Activated T-helper 9 cell treated with anti-CD3 and anti-CD28 coated beads, Interleukin-2, amount 50 U/mL, for 16 hours (primary cell): ENCODE results near the gene ARL6IP4.

ENCODE experiments used
- DNase-seq: peaks from one replicate; pipeline ENCODE4 v3.0.0-alpha.2; 2020; ENCODE audit warnings: low read depth

Gene ARL6IP4

GRCh38 chr12:122978507-122978955 is 1.9 kb upstream of the ARL6IP4 start:
- no peak for DNase-seq

DNA sequence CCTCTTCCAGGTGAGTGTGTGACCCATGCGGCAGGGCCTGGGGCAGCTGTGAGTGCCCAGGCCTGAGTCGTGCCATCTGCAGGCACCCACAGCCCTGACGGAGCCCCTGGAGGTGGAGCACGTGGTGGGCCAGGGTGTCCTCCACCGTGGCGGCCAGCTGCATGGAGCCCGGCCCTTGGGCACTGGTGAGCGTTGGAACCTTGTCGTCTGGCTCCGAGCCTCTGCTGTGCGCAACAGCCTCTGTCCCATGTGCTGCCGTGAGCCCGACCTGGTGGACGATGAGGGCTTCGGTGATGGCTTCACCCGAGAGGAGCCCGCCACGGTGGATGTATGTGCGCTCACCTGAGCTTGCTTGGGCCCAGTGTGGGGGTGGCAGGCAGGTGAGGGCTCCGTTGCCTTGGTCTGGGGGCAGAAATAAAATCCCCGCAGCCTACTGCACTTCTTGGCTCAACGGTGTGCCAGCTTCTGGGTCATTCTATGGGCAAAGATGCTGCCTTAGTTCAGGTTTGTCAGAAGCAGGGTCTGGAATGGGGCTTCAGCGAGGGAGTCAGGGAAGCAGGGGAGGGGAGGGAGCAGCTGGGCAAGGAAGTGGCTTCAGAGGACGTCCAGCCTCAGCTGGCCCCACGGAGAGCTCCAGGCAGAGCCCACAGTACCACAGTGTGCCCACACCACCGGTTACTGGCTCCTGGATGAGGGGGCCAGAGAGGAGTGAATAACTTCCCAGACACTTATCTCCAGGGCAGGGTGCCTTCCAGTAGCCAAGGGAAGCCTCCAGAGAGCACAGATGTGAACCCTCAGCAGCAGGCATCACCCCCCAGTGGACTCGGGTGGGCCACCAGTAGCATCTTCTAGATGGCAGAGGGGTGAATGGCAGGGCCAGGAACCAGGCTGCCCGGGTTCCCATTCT is 1.2 kb upstream of the ARL6IP4 start:
- DNase-seq, result no peak

DNA sequence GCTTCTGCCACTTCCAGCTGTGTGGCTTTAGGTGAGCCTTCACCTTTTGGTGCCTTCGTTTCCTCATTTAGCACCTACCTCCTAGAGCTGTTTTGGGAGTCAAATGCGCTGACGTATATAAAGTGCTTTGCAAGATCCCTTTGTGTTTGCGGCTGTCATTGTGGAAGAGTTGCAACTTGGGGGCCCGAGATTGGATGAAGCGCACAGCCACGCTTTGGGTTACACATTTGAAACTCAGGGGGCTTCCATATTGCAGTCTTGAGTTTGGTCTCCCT is 636 bp upstream of the ARL6IP4 start:
- DNase-seq, result no peak

DNA sequence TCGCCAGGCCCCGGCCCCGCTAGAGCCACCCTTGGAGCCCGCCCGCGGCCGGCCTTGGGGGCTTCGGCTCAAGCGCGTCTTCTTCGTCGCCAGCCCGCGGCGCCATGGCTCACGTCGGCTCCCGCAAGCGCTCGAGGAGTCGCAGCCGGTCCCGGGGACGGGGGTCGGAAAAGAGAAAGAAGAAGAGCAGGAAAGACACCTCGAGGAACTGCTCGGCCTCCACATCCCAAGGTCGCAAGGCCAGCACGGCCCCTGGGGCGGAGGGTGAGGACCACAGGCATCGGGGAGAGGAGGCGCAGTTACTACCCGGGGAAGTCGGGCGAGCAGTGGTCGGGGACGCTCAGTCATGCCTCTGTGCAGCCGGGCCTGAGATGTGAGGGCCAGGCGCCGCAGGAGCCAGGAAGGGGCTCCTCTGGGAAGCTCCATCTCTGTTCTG is 573 bp downstream of the ARL6IP4 start:
- DNase-seq, result no peak

GRCh38 chr12:122981587-122982476 is 1.4 kb downstream of the ARL6IP4 start:
- no peak for DNase-seq

GRCh38 chr12:122982477-122982815 is 2.0 kb downstream of the ARL6IP4 start:
- no peak for DNase-seq

DNA sequence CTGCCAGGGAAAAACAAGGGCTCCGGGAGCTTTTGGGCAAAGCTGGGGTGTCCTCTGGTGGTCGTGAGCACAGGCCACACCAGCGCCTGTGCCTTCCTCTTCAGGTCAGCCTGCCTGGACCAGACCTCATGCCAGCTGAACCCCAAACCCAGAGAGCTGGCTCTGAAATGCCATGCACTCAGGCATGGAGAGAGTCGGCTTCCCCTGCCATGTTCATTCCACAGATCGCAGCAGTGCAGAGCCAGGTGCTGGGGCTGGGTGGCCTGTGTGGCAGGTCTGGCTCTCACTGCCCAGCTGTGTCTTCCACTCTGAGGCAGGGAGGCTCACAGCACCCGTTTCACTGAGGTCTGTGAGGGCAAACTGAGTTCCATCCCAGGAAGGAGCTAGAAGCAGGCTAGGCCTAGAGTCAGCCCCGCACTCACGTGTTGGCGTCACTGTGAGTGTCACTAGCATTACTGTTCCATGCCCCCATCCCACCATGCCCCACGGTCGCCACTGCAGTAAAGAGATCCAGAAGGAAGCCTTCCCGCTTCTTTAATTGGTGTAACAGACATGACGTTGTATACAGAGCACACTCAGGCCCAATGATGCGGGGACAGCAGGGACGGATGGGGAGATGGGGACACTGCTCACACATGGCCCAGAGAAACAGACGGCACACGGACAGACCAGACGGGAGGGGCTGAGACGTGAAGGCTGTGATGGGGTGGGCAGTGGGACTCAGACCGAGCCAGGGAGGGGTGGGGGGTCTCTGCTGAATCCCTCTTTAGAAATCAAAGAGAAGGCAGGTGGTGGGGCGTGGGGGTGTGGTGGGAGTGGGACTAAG is 2.7 kb downstream of the ARL6IP4 start:
- DNase-seq, result no peak

DNA sequence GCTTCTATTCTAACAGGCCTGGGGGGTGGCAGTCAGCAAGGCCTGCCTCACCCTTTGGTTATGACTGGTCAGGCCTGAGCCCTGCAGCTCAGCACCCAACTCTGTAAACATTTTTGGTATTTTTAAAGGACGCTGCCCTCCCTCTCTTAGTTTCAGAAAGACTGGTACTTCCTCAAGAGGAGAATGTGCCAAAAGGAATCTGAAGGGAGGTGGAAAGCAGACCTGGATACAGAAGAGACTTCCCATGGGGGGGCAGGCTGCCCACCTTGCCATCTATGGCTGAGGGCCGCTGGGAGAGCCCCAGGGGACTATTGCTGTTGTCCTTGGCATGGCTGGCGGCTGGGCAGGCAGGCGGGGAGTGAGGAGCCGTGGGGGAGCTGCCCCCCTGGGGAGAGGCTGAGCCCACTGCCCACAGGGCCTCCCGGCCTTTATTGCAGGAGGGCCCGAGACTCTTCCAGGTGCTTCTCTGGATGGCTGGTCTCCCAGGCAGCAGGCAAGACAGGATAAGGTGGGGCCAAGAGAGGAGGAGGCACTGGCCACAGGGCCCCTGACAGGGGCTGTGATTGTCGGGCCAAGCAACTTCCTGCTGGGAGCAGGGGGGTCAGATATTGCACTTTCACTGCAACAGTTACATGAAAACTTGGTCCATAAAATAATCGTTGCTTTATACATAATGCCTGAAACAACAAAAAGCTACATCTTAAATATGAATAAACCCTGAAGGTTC is 3.5 kb downstream of the ARL6IP4 start:
- no peak for DNase-seq

DNA sequence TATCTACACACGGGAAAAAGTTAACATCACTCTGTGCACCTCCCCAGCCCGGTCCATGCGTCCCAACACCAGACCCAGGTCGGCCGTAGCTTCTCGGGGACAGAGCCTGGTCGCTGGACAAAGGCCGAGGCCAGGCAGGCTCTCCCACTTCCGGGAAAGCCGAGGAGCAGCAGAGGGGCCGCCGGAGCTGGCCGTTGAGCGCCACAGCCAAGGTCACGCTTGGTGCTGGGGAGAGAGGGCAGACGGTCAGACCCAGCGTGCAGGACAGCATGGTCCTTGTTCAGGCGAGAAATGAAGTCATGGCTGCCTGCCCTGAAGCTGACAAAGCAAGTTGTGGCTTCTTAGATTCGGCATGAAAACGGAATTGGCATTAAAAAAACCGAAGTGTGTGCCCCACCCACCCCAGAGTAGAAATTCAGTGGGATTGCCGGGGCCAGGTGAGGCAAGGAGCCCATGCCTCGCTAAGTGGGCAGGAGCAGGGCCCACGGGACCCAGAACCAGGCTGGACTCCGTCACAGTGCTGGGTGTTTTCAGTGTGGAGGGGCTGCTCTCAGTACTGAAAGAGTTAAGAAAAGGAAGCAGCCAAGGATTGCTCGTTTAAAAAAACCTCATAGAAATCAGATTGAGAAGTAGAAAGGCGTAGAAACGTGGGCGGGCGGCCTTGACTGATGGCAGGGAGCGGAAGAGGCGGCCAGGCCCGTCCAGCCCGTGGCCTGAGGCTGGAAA is 4.3 kb downstream of the ARL6IP4 start:
- DNase-seq, result no peak

GRCh38 chr12:122985338-122986257 is 5.1 kb downstream of the ARL6IP4 start:
- no peak for DNase-seq

GRCh38 chr12:122986258-122986871 is 5.9 kb downstream of the ARL6IP4 start:
- no peak for DNase-seq

DNA sequence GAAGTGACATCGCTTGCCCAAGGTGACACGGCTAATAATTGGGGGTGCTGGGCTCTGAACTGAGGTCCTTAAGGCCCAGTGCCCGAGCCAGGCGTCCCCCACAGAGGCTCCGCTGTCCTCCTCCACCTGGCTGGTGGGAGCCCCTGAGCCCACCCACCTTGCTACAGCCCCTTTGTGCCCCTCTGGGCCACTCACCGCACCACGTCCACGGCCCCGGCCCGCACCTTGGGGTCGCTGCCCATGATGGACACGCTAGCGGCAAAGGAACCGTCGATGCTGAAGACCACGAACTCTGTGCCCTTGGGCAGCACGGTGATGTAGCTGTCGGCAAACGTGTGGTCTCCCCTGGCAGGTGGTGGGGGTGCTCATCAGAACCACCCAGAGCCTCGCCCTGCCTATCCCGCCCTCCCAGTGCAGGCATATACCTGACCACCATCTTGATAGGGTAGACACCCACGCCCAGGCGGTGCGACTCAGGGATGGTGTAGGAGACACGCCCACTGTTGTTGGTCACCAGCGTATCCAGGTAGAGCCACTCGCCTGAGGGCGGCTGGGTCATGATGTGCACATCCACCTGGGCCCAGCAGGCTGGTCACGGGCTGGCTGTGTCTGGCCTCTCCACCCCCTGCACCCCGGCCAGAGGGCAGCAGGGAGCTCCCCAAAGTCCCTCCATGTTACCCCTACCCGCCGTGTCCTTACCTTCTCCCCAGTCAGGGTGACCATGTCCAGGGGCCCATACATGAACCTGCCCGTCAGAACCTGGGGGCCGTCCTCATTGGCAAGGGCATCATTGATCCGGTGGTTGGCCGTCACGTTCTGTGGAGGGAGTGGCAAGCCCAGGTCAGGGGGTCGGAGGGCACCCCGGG is 6.8 kb downstream of the ARL6IP4 start:
- no peak for DNase-seq

DNA sequence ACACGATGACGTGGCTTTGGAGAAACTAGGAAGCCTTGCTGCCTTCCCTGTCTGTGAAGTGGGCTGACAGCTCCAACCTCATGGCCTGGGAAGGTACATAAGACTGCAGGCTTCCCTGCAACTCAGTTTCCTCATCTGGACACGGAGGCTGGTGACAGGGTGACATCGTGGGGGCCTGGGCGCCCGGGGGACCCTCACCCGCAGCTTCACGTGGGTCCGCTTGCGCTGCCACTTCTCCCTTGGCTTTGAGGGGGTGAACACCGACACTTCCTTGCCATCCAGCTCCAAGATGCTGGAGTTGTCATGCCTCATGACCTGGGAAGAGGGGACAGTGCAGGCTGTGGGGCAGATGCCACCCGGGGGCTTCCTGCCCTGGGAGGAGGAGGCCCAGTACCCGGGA is 7.6 kb downstream of the ARL6IP4 start:
- no peak for DNase-seq

DNA sequence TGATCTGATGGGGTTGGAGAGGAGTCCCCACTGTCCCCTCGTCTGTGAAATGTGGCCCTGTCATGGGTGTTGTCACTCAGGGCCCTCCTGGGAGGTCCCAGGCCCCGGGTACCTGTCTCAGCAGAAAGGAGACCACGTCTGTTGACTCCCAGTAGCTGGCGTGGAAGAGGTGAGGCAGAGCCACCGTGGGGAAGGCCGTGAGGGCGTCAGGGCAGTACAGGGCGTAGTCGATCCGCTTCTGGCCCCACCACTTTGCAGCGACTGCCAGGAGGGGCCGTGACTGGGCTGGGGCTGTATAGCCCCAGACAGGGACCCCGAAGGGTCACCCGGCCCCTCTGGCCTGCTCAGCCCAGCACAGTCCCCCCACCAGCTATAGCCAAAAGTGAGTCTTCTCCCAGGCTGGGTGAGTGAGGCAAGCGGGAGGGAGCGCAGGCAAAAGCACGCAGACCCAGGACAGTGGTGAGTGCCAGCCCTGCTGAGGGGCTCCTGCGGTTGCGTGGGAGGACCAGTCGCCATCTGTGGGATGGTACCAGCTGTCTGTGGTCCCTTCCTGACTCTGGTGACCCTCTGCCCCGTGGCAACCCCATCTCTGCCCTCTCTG is 8.2 kb downstream of the ARL6IP4 start:
- DNase-seq, result no peak

GRCh38 chr12:122989225-122989839 is 8.9 kb downstream of the ARL6IP4 start:
- DNase-seq, result no peak

GRCh38 chr12:122989874-122990419 is 9.5 kb downstream of the ARL6IP4 start:
- no peak for DNase-seq

GRCh38 chr12:122990561-122990960 is 10.1 kb downstream of the ARL6IP4 start:
- DNase-seq, result no peak
